GM21723 (cell line): Measurements from ENCODE around the gene ARHGAP30.
A peak's percentile ranks its signal among the peaks of the same experiment; 100 is the strongest.
"Not testable (repeated sequence)": the region's sequence is repeated elsewhere in the genome, so short reads cannot be mapped to it uniquely, and the experiment has no call there.

Experiments used
- ATAC-seq: cut with Tn5 transposase; IDR thresholded peaks from one replicate; pipeline ENCODE4 v1.9.1; 2021; ENCODE audit warnings: mild to moderate bottlenecking, moderate library complexity; ENCODE audit not compliant: unreplicated experiment

ARHGAP30 gene

DNA sequence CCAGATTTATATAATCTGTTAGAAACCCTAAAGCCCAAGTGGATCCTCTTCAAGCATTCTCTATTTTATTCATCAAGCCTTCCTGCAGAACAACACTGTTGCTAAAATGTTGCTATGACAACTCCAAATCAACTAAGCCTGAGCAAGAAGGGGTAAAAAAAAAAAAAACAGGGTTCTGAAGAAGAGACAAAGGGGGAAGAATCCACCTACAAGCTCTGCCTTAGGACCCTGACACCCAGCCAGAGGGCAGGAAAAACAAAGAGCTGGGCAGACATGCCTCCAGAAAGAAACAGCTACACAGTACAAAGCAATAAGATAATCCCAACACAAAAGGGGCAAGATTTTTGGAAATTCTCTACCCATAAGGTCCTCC is 25.2 kb downstream of the ARHGAP30 start:
- ATAC-seq: no peak

DNA sequence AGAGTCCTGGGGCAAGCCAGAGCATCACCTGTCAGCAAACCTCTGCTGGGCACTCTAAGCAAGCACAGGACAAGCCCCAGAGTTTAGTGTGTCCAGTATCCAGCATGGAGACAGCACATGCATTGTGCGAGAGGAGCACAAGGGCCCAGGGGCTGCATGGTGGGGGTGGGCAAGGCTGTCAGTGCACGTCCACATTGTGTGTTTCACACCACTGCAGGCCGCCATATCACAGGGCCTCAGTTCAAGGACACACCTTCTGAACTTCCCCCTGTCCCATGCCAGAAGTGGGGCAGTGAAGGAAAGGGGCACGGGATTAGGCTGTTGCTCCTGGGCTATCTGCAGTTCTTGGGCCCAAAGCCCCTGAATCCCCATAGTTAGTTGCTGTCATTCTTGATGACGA is 30.1 kb downstream of the ARHGAP30 start:
- ATAC-seq: no peak

DNA sequence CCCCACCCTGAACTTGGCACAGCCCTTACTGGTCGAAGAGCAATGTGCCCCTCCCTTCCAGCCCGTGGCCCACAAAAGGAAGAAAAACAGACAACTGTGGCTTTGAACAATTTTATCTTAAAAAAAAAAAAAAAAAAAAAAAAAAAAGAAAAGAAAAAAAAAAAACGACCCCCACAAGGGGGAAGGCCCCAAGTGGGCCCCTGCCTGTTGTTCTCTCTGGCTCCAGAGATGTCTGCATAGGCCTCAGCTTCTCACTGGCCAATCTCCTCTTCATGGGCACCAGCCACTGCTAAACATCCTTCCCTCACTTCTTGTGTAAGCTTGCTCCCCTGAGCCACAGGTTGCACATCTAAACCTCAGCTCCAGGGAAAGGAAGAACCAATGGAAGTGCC is 30.5 kb downstream of the ARHGAP30 start:
- ATAC-seq: no peak

DNA sequence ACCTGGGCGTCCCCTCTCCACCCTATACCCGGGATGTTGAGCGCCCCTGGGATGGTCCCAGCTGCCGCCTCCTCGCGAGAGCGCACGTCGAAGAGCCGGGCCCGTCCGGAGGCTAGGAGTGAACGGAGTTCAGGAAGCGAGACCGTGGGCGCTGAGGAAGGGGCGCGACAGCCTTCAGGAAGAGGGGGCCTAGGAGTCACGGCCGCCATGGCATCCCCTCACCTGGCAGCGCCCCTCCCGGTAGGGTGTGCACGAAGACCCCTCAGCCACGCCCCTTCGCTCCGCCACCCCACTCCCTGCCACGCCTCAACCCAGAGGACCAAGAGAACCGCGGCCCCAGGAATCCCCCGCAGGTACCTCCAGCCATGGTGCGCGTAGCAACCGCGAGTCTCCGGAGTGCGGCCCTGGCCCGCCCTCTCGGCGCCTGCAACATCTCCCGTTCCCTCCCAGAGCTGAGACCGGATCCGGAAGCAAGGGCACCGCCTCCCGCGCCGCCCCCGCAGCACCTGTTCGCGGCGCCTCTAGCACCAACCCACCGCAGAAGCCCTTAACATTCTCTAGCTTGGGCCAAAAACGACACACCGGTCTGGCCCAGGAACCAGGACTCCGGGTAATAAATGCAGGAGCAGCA is 31.1 kb downstream of the ARHGAP30 start, which contains the start of gene TSTD1:
TSTD1 (minus strand) TSS at position 442 of the 631 bp plus-strand sequence; CDS start at position 367, 75 bp downstream.
- ATAC-seq: peak; percentile 82

DNA sequence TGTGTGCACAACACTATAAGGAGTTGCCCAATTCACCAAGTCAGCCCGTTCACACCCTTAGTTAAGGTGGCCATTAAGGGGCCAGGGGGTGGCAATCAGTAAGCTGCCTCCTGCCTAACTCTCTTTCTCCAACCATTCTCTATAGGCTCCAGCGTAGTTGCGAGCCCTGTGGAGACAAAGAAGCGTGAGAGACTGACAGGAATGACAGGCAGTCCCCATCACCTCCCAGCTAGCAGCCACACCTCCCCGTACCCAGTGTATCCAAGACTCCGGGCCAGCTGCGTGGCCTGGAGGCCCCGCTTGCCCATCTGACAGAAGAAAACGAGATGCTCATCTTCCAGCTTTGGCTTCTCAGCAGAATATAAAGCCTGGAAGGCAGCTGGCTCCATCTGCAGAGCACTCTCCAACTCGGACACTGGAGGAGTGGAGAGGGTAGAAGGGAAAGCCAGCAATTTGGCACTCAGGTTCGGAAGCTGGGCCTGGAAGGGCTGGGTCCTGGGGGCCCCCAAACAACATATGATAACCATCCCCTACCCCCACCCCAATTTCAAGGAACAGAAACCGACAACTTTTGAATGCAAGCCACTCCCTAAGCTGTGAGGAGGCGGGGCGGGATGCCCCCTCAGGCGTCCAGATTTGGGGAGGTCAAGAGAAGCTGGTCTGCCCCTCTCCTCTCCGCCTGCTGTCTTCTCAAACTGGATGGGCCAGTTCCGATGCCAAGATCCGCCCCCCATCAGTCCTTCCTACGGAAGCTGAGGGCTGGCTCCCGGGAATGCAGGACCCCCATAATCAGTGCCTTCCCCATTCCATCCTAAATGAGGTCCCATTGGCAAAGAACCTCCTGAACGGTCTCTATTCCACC is 31.8 kb downstream of the ARHGAP30 start:
- no peak for ATAC-seq

DNA sequence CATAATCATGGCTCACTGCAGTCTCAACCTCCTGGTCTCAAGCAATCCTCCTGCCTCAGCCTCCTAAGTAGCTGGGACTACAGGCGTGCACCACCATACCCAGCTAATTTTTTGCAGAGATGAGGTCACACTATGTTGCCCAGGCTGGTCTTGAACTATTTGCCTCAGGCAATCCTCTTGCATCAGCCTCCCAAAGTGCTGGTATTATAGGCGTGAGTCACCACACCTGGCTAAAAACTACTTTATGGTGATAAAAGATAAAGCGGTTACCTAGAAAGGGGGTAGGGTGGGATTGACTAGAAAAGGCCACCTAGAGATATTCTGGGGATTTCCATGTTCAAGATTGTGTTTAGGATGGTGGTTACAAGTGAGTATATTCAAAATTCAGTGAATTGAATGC is 35.9 kb downstream of the ARHGAP30 start:
- ATAC-seq: no peak

DNA sequence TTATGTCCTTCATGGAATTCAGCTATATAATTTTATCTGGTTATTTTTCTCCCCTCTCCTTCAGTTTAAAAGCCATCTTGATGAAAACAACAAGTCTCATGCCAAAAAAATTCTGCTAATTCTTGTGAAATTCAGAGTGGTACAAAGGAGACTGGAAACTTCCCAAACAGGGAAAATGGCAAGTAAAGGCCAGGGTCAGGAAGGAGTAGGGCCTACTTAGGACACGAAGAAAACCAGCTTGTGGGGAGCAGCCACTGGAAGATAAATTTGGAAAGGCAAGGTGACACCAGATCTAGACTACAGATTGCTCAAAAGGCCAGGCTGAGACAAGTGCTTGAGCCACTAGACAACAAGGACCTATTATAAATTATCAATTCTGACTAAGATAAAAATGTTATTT is 37.3 kb downstream of the ARHGAP30 start:
- no peak for ATAC-seq

DNA sequence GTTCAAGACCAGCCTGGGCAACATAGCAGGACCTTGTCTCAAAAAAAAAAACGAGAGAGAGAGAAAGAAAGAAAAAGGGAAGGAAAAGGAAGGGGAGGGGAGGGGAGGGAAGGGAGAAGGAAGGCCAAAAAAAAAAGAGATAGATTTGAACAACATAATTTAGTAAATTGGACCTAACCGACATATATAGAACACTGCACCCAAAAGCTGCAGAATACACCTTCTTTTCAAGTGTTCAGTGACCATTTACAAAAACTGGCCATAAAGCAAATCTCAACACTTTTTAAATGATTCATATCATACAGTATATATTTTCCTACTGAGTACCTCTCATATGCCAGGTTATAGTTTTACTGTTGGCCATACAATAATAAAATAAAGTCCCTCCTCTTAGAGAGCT is 37.8 kb downstream of the ARHGAP30 start:
- no peak for ATAC-seq

DNA sequence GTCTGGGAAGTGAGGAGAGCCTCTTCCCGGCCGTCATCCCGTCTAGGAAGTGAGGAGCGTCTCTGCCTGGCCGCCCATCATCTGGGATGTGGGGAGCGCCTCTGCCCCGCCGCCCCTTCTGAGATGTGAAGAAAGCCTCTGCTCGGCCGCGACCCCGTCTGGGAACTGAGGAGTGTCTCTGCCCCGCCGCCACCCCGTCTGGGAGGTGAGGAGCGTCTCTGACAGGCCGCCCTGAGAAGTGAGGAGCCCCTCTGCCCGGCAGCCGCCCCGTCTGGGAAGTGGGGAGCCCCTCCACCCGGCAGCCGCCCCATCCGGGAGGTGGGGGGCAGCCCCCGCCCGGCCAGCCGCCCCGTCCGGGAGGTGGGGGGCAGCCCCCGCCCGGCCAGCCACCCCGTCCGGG is 40.2 kb downstream of the ARHGAP30 start:
- not testable (repeated sequence) for ATAC-seq

DNA sequence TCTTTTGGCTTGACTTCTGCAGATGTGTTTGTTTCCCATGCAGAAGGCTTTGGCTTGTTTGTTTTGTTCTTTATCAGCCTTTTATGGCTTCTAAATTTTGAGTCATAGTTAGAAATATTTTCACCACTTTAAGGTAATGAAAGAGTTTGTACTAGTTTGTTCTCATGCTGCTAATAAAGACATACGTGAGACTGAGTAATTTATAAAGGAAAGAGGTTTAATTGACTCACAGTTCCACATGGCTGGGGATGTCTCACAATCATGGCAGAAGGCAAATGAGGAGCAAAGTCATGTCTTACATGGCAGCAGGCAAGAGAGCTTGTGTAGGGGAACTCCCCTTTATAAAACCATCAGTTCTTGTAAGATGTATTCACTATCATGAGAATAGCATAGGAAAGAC is 42.7 kb downstream of the ARHGAP30 start:
- ATAC-seq: not testable (repeated sequence)

DNA sequence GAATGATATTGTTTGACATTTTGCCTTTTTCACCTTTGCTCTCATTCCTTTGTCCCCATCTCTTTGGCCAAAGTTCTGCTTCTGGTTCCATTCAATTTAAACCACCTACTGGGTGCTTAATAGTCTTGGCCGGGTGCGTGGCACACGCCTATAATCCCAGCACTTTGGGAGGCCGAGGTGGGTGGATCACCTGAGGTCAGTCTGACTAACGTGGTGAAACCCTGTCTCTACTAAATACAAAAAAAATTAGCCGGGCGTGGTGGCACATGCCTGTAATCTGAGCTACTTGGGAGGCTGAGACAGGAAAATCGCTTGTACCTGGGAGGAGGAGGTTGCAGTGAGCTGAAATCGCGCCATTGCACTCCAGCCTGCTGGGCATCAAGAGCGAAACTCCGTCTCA is 47.3 kb downstream of the ARHGAP30 start:
- not testable (repeated sequence) for ATAC-seq

DNA sequence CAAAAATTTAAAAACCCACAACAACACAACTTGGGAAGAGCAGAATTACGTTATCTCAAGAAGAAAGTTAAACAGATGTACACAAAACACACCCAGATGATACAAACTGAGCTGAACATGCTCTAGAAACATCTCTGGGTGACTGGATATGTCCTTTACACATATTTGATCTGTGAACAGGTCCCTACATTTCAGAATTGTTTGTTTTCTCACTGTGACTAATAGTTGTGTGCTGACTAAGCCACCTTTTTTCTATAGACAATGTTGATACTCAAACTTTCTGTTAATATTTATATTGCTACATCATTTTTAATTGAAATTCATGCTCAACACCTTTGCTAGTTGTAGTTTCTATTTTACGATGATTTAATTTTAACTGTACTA is 47.7 kb downstream of the ARHGAP30 start:
- ATAC-seq: no peak

DNA sequence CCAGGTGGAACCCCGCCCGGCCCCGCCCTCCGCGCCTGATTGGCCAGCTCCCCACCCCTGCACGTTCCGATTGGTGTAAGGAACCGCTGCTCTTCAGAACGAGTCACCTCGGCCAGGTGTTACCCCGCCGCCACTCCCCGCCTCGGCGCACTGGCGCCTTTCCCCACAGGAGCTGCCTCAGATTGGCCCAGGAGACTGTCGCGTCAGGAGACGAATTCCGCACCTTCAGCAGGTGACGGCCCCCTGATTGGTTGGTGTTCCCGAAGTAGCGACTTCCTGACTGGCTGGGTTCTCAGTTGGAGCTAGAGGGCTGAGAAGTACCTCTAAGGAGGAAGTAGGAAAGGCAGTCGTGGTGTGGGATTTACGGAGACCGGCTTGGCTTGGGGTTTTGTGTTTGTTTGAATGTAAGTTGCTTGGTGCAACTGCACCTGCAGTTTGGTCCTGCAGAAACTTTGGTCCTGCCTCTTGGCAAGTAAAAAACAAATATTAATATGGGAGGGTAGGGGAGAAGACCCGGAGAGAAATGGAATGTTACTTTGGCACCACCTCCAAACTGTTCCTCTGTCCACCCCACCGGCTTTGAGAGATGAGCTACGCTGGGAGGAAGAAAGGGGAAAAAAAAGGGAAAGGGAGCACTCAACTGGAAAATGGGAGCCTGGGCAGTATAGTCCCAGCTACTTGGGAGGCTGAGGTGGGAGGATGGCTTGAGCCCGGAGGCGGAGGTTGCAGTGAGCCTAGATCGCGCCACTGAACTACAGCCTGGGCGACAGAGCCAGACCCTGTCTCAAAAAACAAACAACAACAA is 48.3 kb downstream of the ARHGAP30 start:
- peak; percentile 87 for ATAC-seq

DNA sequence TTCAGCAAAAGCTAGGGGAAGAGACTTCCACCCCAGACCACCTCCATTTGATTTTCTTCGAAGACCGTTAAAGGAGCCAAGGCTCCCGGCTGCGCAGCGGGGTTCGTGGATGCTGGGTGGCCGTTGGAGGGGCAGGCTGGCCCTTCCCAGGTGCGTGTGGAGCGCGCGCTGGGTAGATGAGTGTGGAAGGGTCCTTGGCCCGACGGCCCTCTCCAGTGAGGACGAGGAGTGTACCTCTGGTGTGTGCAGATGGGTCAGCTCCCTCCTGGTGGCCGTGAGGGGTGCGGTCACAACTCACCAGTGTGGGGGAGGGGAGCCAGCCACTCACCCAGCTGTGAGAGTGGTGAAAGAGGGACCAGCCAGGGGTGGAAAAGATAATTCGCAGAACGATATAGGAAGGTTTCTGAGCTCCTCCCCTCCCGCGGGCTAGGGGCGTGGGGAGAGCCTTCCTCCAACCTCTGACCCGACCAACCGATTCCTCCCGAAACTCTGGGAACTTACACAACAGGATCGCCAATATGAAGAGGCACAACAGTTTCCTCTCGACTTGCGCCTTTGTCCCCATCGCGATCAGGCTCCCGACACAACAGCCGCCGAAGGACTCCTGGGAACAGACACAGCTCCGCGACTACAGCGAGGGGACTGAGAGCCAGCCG is 49.1 kb downstream of the ARHGAP30 start, which contains the start of gene F11R:
F11R (minus strand) TSS at position 644 of the 656 bp plus-strand sequence; CDS start at position 565, 79 bp downstream.
- peak; percentile 48 for ATAC-seq

DNA sequence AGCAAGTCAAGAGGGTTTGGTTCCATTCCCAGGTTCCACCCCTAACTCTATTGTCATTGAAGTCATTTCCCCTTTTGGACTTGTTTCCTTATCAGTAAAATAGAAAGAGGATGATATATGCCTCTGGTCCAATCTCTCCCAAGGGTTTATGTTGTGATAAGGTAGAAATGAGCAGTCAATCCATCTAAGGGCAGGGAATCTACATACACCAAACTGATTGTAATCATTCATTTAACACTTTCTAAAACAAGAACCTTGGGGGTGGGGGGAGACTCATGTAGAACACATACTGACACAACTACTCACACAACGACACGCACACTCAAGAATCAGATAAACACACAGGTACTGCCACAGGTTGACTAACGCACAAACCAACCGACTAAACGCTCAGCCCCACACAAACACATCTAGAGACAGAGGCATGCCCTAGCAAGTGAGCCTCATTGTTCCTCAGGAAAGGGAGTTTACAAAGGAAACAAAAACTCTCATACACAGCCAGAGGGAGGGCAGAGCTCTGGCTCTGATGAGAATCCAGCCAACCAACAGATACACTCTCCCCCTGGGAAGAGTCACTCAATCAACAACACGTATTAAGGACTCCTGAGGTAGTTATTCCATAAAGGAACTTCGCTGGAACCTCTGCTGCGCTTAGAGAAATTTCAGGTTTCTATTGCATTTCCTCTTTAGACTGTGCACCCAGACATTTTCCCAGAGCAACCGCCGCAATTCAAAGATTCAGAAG is 49.8 kb downstream of the ARHGAP30 start:
- peak; percentile 15 for ATAC-seq

DNA sequence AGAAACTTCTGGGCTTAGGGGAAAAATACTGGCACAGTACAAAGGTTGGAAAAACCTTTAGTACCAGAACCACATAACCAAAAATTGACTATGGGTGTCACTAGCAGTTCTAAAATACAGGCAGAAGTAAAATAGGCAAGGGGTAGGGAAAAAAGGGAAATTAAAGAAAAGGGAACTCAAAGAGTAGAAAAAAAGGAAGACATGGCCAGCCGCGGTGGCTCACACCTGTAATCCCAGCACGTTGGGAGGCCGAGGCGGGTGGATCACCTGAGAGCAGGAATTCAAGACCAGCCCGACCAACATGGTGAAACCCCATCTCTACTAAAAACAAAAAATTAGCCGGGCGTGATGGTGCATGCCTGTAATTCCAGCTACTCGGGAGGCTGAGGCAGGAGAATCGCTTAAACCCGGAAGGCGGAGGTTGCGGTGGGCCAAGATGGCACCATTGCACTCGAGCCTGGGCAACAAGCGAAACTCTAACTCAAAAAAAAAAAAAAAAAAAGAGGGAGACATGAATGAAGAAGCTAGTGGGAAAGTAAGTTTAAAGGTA is 50.5 kb downstream of the ARHGAP30 start:
- not testable (repeated sequence) for ATAC-seq

DNA sequence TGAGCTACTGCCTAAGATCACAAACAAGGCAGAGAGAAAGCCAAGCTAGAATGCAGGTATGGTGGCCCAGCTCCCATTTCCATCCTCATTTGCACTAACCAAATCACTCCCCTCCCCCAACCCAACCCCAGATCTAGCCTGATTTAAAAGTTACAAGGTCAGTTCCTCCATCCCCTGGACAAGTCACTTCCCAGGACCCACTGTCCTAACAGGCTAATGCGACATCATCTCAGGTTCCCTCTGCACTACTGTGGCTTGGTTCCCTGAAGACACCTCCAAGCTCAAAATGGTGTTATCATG is 51.1 kb downstream of the ARHGAP30 start:
- no peak for ATAC-seq

DNA sequence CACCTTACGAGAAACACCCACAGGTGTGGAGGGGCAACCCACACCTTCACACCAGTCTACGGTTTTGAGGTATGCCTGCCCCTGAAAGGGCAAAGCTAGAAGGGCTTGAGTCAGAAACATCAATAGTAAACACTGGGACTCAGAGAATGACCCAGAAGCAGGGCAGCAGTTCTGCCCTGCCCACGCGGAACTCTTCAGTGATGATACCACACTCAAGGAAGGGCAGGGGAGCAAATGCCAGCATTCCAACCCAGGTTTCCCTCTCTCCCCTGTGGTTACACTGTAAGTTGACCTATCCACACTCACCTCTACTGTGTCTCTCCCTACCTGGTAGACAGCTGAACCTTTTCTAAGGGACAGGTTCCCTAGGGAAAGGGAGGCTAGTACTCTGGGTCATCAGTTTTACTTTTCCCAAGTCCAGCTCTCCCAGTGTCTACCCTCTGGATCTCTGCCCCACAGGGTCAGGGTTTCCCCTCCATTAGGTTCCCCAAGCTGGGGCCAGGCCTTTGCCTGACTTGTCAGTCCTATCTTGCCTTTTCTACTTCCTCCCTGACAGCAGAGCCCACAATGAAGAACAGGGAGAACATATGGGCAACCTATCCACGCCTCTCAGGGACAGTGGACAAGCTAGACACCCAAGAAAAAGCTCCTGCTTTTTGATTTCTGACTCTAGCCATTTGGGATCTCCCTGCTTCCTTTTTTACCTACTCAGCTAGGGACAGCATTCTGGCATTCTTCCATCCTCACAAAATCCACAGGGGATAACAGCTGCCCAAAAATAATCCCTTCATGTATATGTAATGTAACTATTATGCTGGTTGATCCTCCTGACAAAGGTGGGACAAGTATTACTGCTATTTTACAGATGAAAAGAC is 51.7 kb downstream of the ARHGAP30 start:
- no peak for ATAC-seq

DNA sequence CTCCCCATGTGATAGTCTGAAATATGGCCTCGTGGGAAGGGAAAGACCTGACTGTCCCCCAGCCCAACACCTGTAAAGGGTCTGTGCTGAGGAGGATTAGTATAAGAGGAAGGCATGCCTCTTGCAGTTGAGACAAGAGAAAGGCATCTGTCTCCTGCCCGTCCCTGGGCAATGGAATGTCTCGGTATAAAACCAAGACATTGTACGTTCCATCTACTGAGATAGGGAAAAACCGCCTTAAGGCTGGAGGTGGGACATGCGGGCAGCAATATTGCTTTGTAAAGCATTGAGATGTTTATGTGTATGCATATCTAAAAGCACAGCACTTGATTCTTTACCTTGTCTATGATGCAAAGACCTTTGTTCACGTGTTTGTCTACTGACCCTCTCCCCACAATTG is 52.5 kb downstream of the ARHGAP30 start:
- ATAC-seq: not testable (repeated sequence)
